ENCODE results near the gene SYNRG. TPM values are rescaled to one million over a fixed set of nuclear protein-coding genes. Genes with fewer than 3 reads are reported as not detected.

SYNRG gene
- 14.9 and 18.9 TPM in 2 replicates for total RNA-seq

GRCh38 chr17:37609170-37610040 is at the start of gene SYNRG:
Gene SYNRG, minus strand, starts transcription at chr17:37609418. Its CDS starts 63 bp downstream, at chr17:37609355.

GRCh38 chr17:37643118-37643766 is 34.0 kb upstream of the SYNRG start, which contains the start of gene DDX52:
Gene DDX52, minus strand, starts transcription at chr17:37643446. Its CDS starts 26 bp downstream, at chr17:37643420.

GRCh38 chr17:37489197-37490001 is 119.8 kb downstream of the SYNRG start, which contains the start of gene DUSP14:
Gene DUSP14, plus strand, starts transcription at chr17:37489891. Its CDS starts 22,382 bp downstream, at chr17:37512273.

Other genes with a start within 250 kb of the SYNRG start
- gene C17orf78, start 233.4 kb downstream of the SYNRG start, total RNA-seq, result not detected in 2 replicates
- 86.2 and 93.2 TPM in 2 replicates for gene ACACA, start 202.6 kb downstream of the SYNRG start, total RNA-seq
- 18.0 and 26.7 TPM in 2 replicates for gene TADA2A, start 202.5 kb downstream of the SYNRG start, total RNA-seq
- gene DUSP14, start 119.5 kb downstream of the SYNRG start, total RNA-seq, result 50.6 and 72.0 TPM in 2 replicates
- 21.2 and 21.4 TPM in 2 replicates for gene DDX52, start 34.0 kb upstream of the SYNRG start, total RNA-seq
- gene HNF1B, start 135.6 kb upstream of the SYNRG start, total RNA-seq, result under 0.01 TPM in 1 of 2 replicates, not detected in the other